GM23248 (cell line): ENCODE data around the gene BHLHE23.

Experiments
- EZH2 ChIP-seq: fragments of 200-600 bp; sonication (generic); IDR thresholded peaks from 2 replicates; pipeline ENCODE4 v1.6.1; 2018; ENCODE audit warnings: antibody characterized with exemption, mild to moderate bottlenecking; ENCODE audit not compliant: insufficient read depth, poor library complexity, severe bottlenecking
- EZH2phosphoT487 ChIP-seq: fragments of 200-600 bp; sonication (generic); IDR thresholded peaks from 2 replicates; pipeline ENCODE4 v1.6.1; 2018; ENCODE audit warnings: antibody characterized with exemption, moderate library complexity, mild to moderate bottlenecking, low read depth; ENCODE audit not compliant: insufficient read depth

- no peak for TF ChIP-seq EZH2
- no peak for TF ChIP-seq EZH2phosphoT487
Observed at GRCh38 chr20:62962891-62963613, 43.7 kb downstream of the BHLHE23 start.
